HG02943 (cell line): ENCODE data around the gene HEATR5A.
"Not testable (repeated sequence)": the region's sequence is repeated elsewhere in the genome, so short reads cannot be mapped to it uniquely, and the experiment has no call there.

Source experiments
- ATAC-seq: cut with Tn5 transposase; IDR thresholded peaks from one replicate; pipeline ENCODE4 v1.9.1; 2021; ENCODE audit warnings: mild to moderate bottlenecking, low read depth, moderate library complexity; ENCODE audit not compliant: unreplicated experiment

HEATR5A gene

DNA sequence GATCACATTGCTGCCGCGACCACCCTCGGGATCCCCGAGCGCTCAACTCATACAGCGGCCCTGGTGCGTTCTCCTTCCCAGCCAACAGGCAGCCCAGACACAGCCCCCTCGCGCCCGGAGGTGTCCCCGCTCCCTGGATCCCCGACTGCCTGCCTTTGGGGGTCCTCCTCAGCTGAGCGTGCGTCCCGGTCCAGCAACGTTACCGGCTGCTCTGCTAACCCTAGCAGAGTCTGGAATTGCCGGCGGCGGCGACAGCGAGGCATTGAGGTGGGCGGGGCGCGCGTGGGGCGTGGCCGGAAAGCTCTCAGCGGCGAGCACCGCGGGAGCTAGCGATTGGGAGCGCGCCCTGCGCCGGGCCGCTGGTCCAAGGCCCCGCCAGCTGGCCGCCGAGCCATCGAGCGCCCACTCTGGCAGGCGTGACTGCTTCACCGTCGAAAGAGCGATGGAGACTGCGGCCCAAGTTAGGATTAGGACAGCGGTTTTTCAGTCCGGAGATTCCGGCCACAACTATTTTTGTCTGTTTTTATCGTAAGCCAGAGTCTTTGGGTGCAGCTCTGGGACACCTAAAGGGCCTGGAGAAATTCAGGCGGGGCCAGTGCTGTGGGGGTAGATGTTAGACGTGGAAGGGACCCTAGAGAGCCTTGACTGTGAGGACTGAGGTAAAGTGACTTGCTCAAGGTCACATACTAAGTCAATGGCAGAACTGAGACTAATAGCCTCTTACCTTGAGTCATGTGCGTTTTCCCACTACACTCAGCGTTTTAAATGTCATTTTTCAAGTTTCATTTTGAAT is at the start of gene HEATR5A:
Gene HEATR5A (minus strand): TSS at position 232 of the 793 bp plus-strand sequence. CDS start 17,575 bp downstream, outside the sequence.
- ATAC-seq: peak; percentile 94

DNA sequence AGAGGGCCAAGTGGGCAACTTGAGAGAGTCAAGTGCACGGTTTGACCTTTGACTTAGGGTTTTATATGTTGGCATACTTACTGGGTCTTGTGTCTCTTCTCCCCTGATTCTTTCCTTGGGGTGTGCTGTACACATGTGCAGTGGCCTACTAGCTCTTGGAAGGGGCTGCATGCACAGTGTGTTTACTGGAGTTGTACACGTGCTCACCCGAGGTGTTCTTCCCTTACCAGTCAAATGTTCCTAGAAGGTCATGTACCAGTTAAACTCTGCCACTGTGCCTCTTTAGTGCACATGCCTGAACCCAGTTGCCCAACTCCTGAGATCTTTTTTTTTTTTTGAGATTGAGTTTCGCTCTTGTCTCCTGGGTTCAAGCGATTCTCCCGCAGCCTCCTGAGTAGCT is 46.2 kb upstream of the HEATR5A start:
- ATAC-seq: no peak

DNA sequence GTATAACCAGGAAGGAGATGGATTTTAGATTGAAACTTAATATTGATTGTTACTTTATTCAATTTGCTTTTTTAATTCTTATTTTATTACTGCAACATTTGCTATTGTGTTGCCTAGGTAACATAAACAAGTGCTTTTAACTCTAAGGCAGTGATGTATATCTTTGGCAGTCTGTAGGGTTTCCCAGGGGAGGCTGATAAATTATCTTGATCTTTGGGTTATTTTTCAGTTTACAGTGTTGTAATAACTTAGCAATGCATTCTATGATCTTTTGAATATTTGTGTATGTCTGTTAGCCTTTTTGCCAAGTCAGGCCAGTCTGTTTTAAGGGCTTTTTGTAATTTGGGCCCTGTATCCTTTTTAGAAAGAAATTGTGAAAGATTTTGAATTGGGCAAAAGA is 44.8 kb upstream of the HEATR5A start:
- no peak for ATAC-seq

DNA sequence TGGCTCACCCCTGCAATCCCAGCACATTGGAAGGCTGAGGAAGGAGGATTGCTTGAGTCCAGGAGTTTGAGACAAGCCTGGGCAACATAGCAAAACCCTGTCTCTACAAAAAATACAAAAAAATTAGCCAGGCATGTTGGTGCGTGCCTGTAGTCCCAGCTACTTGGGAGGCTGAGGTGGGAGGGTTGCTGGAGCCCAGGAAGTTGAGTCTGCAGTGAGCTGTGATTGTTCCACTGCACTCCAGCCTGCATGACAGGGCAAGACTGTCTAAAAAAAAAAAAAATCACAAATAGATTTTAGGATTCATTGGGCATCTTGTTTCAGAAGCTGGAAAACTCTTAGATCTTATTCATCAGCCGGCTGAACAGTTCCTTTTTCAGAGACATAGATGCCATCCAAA is 42.1 kb upstream of the HEATR5A start:
- ATAC-seq: not testable (repeated sequence)

DNA sequence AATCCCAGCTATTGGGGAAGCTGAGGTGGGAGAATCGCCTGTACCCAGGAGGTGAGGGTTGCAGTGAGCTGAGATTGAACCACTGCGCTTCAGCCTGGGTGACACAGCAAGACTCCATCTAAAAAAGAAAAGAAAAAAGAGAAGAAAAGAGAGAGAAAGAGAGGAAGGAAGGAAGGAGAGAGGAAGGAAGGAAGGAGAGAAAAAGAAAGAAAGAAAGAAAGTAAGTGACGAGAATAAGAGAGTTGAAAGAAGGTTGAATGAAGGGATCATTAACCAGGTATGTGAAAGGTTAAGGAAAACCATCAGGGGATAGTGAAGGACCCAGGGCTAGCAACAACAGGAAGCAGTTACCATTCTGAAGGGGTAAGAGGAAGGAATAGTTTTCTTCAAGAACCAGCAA is 41.2 kb upstream of the HEATR5A start:
- ATAC-seq: no peak

DNA sequence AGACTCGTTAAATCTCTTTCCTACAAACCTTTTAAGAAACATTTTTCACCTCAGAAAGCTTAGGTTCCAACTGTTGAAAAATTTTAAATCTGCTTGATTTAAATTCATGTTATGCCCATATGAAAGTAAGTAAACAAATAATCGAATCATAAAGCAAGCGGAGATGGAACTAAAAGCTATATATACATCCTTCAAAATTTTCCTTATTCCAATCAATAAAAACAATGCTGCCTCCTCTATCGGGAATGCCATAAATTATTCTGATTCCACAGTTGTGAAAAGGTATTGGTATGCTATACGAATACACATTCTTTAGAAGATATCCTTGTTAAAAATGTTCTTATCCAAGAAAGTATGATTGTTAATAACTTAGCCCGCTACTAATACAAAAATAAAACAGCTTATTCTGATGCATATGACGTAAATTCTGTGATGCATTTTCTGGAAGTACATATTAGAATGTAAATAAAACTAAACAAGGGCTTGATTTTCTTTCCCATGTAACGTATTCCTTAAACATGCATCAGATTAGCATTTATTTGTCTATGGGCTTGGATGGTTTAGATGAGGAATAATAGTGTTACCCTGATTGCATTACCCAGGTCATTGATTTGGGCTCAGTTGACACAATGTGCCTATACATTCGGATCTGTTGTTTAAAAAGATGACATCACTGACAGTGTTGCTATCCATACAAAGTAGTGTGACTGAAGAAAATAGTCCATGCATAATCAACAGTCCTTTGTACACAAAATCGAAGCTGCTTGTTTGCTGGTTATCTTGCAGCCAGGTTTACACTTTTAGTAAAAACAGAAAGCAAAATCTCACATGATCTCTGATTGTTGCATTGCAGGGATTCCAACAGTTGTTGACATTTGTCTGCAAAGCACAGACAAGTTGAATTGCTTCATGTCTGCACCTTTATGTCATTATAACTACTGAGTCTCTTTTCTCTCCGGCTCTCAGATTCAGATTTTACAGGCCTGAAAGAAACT is 37.6 kb upstream of the HEATR5A start:
- ATAC-seq: no peak

DNA sequence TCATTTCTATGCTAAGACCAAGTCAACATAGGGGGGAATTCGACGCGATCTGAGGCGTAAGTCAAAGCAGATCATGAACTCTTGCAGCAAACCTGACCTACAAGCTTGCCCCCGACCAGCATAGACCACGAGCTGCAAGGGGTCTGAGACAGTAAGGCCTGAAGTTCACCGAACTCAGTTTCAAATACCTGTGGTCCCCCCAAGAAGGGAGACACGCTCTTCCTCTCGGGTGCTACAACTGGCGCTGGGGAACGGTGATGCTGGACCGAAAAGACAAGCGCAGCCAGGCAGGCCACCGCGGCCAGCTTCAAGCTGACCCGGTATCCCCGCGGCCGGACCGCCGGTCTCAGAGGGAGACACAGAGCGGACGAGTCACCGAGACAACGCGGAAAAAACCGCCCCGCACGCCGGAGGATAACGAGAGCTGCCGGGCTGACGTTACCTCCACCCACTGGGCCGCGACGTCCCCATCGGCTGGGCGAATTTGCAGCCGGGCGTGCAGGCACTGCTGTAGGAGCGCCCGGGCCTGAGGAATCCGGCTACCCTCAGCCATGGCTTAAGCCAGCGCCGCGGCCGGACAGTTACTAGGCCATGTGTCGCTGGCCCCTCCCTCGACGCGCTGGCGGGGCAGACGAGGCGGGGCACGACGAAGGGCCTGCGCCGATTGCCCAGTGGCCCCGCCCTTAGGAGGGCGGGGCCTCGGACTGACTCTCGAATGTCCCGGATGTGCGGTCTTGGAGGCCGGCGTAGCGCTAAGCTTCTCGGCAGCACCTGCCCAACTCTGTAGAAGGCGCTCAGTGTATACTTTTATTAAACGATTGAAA is 36.7 kb upstream of the HEATR5A start, which contains the start of gene DTD2:
Gene DTD2 (minus strand): TSS at position 666 of the 824 bp plus-strand sequence. CDS start 113 bp downstream, at position 553.
- peak; percentile 98 for ATAC-seq

DNA sequence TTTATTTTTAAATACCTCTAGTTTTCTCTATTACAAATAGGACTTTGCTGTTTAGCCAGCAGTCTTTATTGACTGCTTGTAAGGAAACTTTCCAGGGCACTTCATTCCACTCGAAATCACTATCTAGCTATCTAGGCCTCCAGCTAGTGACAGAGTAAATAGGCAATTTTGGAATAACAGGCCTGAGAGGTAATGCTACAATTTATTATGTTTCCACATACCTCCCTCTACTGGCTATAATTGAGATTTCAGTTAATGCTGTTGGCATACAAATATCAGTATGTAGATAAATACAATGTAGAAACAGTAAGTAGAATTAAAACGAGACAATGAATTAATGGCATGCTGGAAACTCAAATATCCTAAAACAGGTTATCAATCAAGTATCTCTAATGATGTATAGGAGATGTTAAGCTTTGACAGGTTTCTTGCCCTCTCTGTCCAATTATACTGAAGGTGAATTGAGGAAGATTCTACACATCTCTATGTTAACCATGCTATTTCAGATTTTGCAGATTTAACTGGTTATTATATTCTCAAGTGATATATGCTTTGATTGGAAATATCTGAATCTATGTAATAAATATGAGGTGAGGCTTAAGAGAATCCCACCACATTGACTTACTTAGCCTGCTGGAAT is 29.7 kb upstream of the HEATR5A start:
- no peak for ATAC-seq

DNA sequence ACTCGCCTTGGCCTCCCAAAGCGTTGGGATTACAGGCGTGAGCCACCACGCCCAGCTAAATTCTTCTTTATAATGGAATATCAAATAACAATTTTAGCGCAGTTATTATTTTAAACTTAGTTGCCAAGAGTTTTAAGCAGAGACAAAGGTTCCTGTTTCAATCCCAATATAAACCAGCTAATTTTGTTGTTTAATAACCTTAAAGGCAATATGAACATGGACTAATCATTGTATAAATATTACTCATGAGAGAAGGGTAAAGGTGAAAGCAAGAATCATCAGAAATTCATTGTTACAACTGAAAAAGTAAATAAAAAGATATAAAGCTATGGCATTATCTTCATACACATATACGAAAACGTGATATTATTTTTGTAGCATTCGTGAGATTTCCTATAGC is 28.8 kb upstream of the HEATR5A start:
- no peak for ATAC-seq

DNA sequence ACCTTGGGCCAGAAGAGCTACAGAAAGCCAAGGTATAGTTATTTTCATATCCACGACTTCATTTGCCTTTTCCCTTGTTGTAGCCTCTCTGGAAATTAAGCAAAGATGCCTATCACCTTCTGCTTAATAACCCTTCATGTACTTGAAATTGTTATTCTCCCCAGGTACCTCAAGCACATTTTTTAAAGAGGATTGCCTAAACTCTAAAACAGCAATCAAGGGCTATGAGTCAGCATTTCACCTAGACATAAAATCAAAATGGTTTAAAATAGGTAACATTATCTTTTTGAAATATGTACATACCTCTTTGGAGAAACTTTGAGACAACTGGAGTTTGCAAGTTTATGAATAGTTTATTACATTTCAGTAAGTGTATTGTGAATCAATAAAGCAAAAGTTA is 25.4 kb upstream of the HEATR5A start:
- no peak for ATAC-seq

DNA sequence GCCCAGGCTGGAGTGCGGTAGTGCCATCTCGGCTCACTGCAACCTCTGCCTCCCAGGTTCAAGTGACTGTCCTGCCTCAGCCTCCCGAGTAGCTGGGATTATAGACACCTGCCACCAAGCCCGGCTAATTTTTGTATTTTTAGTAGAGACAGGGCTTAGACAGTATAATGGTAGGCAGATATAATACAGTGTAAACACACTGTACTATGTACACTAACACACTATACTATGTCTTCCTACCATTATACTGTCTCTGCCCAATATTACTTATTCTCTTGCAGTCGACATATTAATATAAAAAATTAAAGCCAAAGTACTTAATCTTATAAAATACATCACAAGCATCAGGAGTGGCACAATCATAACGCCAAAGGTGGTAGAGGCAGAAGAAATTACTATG is 21.9 kb upstream of the HEATR5A start:
- no peak for ATAC-seq

DNA sequence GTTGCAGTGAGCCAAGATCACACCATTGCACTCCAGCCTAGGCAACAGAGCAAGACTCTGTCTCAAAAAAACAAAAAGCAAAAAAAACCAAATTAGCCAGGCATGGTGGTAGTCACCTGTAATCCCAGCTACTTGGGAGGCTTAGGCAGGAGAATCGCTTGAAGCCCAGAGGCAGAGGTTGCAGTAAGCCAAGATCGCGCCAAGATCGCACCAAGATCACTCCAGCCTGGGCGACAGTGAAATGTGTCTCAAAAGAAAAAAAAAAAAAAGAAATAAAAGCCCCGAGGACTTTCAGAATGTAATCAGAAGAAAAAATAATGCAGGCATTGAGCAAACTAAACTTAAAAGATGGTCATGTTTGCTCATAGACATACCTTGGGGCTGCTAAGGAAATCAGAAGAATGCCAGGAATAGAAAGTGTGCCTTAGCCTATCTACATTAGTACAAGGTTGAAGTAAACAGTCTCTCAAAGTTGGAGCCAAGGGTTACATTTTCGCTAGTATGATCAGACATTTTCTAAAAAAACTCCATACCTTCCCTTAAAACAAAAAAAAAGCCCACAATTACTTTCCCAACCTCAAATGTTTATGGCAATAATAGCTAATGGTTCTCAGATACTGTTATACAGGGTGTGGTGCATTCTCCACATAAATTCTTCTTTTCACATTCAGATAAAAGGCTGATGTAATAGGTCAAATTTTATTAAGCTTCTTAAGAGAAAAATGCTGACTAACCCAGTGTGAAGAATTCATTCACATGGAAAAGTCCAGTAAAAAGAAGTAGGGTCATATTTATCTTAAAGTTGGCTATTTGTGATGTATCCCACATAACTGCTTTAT is 21.1 kb upstream of the HEATR5A start:
- no peak for ATAC-seq

DNA sequence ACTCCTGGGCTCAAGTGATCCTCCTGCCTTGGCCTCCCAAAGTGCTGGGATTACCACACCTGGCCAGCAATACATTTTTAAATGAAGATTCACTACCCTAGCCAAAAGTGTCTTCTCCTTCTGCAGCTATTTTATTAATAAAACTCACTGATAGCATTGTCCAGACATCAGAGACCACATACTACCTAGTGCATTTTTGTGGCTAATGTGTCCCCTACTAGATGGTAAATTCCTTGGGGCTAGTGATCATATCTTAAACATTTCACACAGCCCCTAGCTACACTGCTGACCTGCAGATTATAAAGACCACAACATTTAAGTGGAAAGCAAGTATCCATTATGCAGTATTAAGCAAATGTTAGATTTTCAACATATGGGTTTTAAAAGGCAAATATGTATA is 19.9 kb upstream of the HEATR5A start:
- ATAC-seq: no peak

DNA sequence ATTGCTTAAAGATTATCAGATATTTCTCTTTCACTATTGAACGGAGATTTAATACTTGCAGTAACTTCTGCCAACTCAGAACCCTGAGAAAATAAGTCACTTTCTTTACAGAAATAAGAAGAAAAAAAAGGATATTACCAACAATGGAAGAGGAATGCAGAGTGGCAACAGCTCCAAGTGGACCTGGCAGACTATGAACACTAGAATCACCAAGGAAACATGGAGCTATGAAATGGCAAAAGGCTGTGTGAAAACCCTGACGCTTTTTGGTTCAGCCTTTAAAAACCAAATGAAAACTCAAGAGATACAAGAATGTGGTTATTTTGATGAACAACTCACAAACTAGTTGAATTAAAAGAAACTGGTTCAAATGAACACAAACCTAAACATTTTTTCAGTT is 19.2 kb upstream of the HEATR5A start:
- ATAC-seq: no peak

DNA sequence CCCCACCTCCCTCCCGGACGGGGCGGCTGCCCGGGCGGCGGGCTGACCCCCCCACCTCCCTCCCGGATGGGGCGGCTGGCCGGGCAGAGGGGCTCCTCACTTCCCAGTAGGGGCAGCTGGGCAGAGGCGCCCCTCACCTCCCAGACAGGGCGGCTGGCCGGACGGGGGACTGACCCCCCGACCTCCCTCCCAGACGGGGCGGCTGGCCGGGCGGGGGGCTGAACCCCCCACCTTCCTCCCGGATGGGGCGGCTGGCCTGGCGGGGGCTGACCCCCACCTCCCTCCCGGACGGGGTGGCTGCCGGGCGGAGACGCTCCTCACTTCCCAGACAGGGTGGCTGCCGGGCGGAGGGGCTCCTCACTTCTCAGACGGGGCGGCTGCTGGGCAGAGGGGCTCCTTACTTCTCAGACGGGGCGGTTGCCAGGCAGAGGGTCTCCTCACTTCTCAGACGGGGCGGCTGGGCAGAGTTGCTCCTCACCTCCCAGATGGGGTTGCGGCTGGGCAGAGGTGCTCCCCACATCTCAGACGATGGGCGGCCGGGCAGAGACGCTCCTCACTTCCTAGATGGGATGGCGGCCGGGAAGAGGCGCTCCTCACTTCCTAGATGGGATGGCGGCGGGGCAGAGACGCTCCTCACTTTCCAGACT is 16.8 kb upstream of the HEATR5A start:
- ATAC-seq: not testable (repeated sequence)

DNA sequence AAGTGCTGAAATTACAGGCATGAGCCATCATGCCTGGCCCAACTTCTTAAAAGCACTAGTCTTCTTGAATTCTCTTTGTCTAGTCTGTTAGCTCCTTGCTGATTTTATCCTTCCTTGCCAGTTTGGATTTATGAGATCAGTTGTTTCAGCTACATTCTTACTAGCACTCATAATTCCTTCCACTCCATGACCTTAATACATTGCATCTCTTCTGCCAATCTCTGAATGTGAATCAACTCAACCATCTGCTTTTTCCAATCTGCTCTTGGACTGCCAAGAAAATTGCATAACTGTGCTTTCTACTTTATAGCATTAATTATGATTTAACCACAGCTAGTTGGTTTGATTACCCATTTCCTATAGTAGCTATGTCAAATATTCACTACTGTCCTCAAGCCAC is 14.9 kb upstream of the HEATR5A start:
- no peak for ATAC-seq

DNA sequence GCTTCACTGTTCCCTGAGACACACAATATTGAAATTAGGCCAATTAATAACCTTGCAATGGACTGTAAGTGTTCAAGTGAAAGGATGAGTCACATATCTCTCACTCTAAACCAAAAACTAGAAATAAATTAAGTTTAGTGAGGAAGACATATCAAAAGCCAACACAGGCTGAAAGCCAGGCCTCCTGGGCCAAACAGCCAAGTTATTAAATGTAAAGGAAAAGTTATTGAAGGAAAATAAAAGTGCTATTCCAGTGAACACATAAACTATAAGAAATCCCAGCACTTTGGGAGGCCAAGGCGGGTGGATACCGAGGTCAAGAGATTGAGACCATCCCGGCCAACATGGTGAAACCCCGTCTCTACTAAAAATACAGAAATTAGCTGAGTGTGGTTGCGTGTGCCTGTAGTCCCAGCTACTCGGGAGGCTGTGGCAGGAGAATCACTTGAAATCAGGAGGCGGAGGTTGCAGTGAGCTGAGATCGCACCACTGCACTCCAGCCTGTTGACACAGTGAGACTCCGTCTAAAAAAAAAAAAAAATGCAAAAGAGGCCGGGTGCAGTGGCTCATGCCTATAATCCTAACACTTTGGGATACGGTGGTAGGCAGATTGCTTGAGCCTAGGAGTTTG is 10.4 kb upstream of the HEATR5A start:
- ATAC-seq: no peak

DNA sequence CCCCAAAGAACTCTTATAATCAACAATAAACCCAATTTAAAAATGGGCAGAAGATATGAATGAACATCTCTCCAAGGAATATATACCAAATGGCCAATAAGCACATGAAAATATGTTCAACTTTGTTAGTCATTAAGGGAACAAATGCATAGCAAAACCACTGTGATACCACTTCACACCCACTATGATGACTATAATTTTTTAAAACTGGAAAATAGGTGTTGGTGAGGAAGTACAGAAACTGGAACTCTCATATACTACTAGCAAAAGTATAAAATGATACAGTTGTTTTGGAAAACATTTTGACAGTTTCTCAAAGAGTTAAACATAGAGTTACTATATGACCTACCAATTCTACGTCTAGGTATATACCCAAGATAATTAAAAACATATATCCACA is 9.4 kb upstream of the HEATR5A start:
- no peak for ATAC-seq
